Left ventricle myocardium inferior (tissue), 1 donor: Measurements from ENCODE around the gene CAMKMT. TPM values are rescaled to one million over a fixed set of nuclear protein-coding genes. Genes with fewer than 3 reads are reported as not detected.

ENCODE experiments used
- DNase-seq: peaks from one replicate; pipeline ENCODE4 v3.0.0-alpha.2; 2020
- H3K27ac ChIP-seq: fragments of 200-600 bp; replicated peaks from 2 replicates; pipeline ENCODE4 v1.8.0; 2021
- H3K27me3 ChIP-seq: fragments of 200-600 bp; 2 replicates; pipeline ENCODE4 v1.8.0; 2021; ENCODE audit warnings: low read depth
- H3K36me3 ChIP-seq: fragments of 200-600 bp; 2 replicates; pipeline ENCODE4 v1.8.0; 2021
- H3K4me1 ChIP-seq: fragments of 200-600 bp; 2 replicates; pipeline ENCODE4 v1.8.0; 2021
- H3K4me3 ChIP-seq: fragments of 200-600 bp; 2 replicates; pipeline ENCODE4 v1.8.0; 2021; ENCODE audit warnings: mild to moderate bottlenecking, moderate library complexity
- H3K9me3 ChIP-seq: fragments of 200-600 bp; replicated peaks from 2 replicates; pipeline ENCODE4 v1.8.0; 2021
- CTCF ChIP-seq: fragments of 200-600 bp; IDR thresholded peaks from 2 replicates; pipeline ENCODE4 v1.8.0; 2021; ENCODE audit warnings: antibody characterized with exemption, mild to moderate bottlenecking, borderline replicate concordance
- intact Hi-C: fragments of 100-400 bp; cut with micrococcal nuclease; formaldehyde crosslinking; loops from one replicate; pipeline ENCODE4 v1.11.0; 2022
- total RNA-seq: library from RNA; stranded (reverse); fragmentation: NEBNext Ultra II Directional; extraction: Animal tissue kit (Norgen Biotek cat#: 25700); gene quantifications from one replicate; pipeline ENCODE4 v1.2.1, GENCODE V29; 2021
- donor health status: DM: no; HTN: yes; CAD: no; lungs with severe emphysema.

CAMKMT gene
- total RNA-seq, 1 donor from 2014 or later: 4.8 TPM

- TF ChIP-seq CTCF: no peak
- H3K4me1 ChIP-seq: peaks cover 39% of the 10 kb centered on the region
- H3K27ac ChIP-seq: no peak overlapping the region
- intact Hi-C loops: no loop called here
- H3K4me3 ChIP-seq: no peak overlapping the region
- no peak for DNase-seq
- peaks cover 78% of the 10 kb centered on the region for H3K36me3 ChIP-seq
- no peaks in the 10 kb centered on the region for H3K27me3 ChIP-seq
- H3K9me3 ChIP-seq: no peaks in the 10 kb centered on the region
These were observed 30.9 kb upstream of the CAMKMT start for GRCh38 chr2:44330801-44331200.

DNA sequence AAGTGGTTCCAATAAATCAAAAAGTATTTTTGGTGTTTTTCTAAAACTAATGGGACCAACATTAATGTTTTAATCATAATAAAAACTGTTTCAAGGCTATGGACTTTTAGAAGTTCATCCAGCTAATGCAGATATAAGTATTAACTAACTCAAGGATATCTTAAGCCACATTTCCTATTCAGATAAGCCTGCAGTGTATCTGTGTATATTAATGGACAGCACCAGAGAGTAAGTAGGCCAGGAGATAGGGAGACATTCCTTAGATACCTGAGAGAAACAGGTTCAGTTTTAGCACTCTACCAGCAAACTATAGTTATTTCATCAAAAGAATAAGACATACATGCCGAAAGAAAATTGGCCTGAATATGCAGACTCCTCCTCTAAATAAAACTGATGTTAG is 27.8 kb upstream of the CAMKMT start:
- H3K27ac ChIP-seq: no peak overlapping the region
- peaks cover 21% of the 10 kb centered on the region for H3K4me1 ChIP-seq
- peaks cover 78% of the 10 kb centered on the region for H3K36me3 ChIP-seq
- no peak for TF ChIP-seq CTCF
- H3K4me3 ChIP-seq: no peak overlapping the region
- H3K27me3 ChIP-seq: no peaks in the 10 kb centered on the region
- no peaks in the 10 kb centered on the region for H3K9me3 ChIP-seq
- intact Hi-C loops: no loop called here
- no peak for DNase-seq

GRCh38 chr2:44335806-44336538 is 25.8 kb upstream of the CAMKMT start:
- H3K9me3 ChIP-seq: no peaks in the 10 kb centered on the region
- intact Hi-C loops: no loop called here
- no peak overlapping the region for H3K4me3 ChIP-seq
- H3K27me3 ChIP-seq: no peaks in the 10 kb centered on the region
- peaks cover 80% of the 10 kb centered on the region for H3K36me3 ChIP-seq
- peaks cover 21% of the 10 kb centered on the region for H3K4me1 ChIP-seq
- TF ChIP-seq CTCF: no peak
- no peak for DNase-seq
- no peak overlapping the region for H3K27ac ChIP-seq

DNA sequence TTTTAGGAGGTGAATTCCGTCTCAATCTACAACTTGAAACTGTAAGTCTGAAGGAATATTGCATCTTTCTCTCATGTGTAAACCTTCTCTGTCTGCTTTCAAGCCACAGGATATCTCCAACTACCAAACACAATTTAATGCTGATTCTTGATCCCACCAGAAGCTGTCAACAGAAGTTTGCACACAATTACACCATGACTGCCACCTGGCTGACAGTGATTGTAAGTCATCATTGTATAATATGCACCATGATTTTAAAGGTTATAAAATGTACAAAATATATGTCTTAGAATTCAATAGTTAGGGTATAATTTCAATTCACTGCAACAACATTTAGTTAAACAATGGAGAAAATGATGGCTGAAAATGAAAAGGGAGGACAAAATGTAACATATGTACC is 18.9 kb upstream of the CAMKMT start:
- peak; percentile 48 for TF ChIP-seq CTCF
- H3K9me3 ChIP-seq: no peaks in the 10 kb centered on the region
- intact Hi-C loops: no loop called here

GRCh38 chr2:44347526-44347925 is 14.2 kb upstream of the CAMKMT start:
- intact Hi-C loops: no loop called here
- TF ChIP-seq CTCF: no peak
- H3K27ac ChIP-seq: no peak overlapping the region

More for the DNA sequence above, 18.9 kb upstream of the CAMKMT start:
- Histone ChIP-seq H3K4me1 (peaks cover 10% of the 10 kb centered on the region), H3K36me3 (peaks cover 73% of the 10 kb centered on the region), H3K27me3 (no peaks in the 10 kb centered on the region), H3K27ac (no peak overlapping the region), H3K4me3 (no peak overlapping the region)
- DNase-seq: no peak

More at GRCh38 chr2:44347526-44347925, 14.2 kb upstream of the CAMKMT start:
- no peak for DNase-seq
- Histone ChIP-seq H3K4me1 (peaks cover 45% of the 10 kb centered on the region), H3K36me3 (peaks cover 29% of the 10 kb centered on the region), H3K4me3 (no peak overlapping the region), H3K9me3 (no peaks in the 10 kb centered on the region), H3K27me3 (no peaks in the 10 kb centered on the region)
